ENCODE measurements around the gene COMMD4.
"Not testable (repeated sequence)": the region's sequence is repeated elsewhere in the genome, so short reads cannot be mapped to it uniquely, and the experiment has no call there.

COMMD4 gene

DNA sequence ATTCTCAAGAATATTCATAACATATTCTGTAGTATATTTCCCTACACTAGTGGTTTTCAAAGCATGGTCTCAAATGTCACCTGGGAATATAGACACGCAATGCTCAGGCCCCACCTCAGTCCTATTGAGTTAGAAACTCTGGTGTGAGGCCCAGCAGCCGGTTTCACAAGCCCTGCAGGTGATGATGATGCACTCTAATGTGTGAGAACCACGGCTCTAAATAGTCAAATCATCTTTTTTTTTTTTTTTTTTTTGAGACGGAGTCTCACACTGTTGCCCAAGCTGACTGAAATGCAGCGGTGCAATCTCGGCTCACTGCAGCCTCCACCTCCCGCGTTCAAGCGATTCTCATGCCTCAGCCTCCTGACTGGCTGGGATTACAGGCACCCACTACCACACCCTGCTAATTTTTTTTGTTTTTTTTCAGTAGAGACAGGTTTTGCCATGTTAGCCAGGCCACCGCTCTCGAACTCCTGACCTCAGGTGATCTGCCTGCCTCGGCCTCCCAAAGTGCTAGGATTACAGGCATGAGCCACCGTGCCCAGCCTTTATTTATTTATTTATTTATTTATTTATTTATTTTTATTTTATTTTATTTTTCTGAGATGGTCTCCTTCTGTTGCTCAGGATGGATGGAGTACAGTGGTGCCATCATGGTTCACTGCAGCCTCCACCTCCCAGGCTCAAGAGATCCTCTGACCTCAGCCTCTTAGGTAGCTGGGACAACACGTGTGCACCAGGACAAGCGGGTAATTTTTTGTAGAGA is 2.0 kb upstream of the COMMD4 start:
- DNase-seq = not testable (repeated sequence)

DNA sequence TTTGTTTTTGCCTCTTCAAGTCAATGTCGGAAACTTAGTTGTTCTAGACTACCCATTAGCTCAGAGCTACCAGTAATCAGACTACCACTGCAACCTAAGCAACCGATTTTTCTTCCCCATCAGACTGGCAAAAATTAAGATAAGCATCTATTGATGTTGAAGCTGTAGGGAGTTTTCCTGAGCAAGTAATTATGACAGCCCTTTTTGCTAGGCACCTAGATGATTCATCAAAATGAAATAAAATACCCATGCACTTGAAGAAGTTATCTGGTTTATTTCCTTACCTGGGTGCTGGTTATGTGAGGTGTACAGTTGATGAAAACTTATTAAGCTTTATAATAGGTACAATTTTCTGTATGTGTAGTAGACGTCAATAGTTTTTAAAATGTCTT is 554 bp upstream of the COMMD4 start:
- no peak for DNase-seq

- no peak for DNase-seq
Measured at GRCh38 chr15:75338661-75339240, 2.9 kb downstream of the COMMD4 start.

- no peak for DNase-seq
Measured at GRCh38 chr15:75339531-75340240, 3.8 kb downstream of the COMMD4 start.

DNA sequence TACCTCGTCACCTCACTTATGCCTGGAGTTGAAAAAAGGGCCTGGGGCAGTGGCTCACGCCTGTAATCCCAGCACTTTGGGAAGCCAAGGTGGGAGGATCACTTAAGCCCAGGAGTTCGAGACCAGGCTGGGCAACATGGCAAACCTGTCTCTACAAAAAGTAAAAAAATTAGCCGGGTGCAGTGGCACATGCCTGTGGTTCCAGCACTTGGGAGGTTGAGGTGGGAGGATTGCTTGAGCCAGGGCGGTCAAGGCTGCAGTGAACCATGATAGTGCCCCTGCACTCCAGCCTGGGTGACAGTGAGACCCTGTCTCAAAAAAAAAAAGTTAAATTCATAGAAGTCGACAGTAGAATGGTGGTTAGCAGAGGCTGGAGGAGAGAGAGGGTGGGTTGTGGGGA is 6.4 kb downstream of the COMMD4 start:
- no peak for DNase-seq

- not testable (repeated sequence) for DNase-seq
Measured at GRCh38 chr15:75343953-75344352, 8.1 kb downstream of the COMMD4 start.

DNA sequence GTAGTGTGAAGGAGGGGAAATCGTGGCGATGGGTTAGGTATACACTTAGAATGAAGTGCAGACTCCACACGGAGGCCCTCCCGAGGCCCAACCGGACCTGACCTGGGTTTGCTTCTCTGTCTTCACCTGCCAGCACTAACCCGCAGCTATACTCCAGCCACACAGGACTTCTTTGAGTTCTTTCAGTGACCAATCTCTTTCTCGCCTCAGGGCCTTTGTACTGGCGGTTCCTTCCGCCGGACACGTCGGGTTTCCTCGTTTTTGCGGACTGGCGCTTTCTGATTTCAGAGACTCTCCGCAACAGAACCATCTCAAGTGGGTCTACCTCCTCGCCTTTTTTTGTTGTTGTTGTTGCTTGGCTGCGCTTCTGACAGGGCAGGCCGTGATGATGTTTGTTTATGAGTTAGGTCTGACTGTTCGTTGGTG is 10.9 kb downstream of the COMMD4 start, which contains the start of gene NEIL1:
NEIL1 (plus strand) TSS at position 244 of the 426 bp plus-strand sequence. CDS start 1,867 bp downstream, outside the sequence.
- DNase-seq = no peak

GRCh38 chr15:75347222-75348033 is 11.6 kb downstream of the COMMD4 start:
- DNase-seq = peak; percentile 47

GRCh38 chr15:75348034-75348561 is 12.2 kb downstream of the COMMD4 start:
- no peak for DNase-seq

DNA sequence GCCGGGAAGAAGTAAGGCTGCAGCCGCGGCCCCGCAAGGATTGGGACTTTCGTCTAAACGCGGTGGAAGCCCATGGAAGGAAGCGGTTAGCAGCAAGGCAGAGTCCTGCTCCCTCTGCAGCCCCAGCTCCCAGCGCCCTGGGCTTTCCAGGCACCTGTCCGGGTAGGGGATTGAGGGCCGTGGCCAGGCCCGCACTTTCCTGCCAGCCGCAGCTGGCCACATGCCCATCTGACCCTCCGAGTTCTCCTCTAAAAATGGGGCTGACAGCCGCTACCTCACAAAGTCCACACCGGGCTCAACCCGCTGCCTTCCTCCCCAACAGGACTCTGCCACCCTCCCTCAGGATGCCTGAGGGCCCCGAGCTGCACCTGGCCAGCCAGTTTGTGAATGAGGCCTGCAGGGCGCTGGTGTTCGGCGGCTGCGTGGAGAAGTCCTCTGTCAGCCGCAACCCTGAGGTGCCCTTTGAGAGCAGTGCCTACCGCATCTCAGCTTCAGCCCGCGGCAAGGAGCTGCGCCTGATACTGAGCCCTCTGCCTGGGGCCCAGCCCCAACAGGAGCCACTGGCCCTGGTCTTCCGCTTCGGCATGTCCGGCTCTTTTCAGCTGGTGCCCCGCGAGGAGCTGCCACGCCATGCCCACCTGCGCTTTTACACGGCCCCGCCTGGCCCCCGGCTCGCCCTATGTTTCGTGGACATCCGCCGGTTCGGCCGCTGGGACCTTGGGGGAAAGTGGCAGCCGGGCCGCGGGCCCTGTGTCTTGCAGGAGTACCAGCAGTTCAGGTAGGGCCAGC is 12.9 kb downstream of the COMMD4 start:
- DNase-seq = no peak

- not testable (repeated sequence) for DNase-seq
Measured at GRCh38 chr15:75349351-75349669, 13.4 kb downstream of the COMMD4 start.

- DNase-seq = peak; percentile 42
Measured at GRCh38 chr15:75349851-75350588, 14.2 kb downstream of the COMMD4 start.

GRCh38 chr15:75350601-75351361 is 14.9 kb downstream of the COMMD4 start:
- no peak for DNase-seq

GRCh38 chr15:75352186-75353080 is 16.6 kb downstream of the COMMD4 start:
- no peak for DNase-seq

GRCh38 chr15:75353604-75354003 is 17.7 kb downstream of the COMMD4 start:
- DNase-seq = no peak

- no peak for DNase-seq
Measured at GRCh38 chr15:75354454-75354853, 18.6 kb downstream of the COMMD4 start.

GRCh38 chr15:75355369-75355768 is 19.5 kb downstream of the COMMD4 start:
- no peak for DNase-seq

- no peak for DNase-seq
Measured at GRCh38 chr15:75356006-75356405, 20.1 kb downstream of the COMMD4 start.

DNA sequence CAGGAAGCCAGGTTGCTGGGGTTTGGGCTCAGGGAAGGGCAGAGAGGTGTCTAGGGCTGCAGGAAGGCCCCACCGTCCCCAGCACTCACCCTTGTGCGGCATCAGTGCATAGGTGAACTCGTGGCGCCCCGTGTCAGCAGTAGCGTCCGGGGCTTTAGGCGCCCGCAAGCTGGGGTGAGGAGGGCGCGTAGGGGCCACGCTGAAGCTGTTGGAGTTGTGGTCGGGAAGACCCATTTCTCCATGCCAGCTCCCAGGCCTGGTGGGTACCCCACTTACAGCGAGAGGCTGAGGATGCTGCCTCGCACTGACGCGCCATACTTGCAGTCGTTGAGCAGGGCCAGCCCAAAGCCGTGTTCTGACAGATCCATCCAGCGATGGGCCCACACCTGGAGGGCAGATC is 20.7 kb downstream of the COMMD4 start:
- DNase-seq = no peak
